ENCODE measurements around the gene EGFLAM. TPM values are rescaled to one million over a fixed set of nuclear protein-coding genes. Genes with fewer than 3 reads are reported as not detected.

Gene EGFLAM
- 0.33 TPM in 2 replicates for total RNA-seq (2021)
- long read RNA-seq: 0 reads

DNA sequence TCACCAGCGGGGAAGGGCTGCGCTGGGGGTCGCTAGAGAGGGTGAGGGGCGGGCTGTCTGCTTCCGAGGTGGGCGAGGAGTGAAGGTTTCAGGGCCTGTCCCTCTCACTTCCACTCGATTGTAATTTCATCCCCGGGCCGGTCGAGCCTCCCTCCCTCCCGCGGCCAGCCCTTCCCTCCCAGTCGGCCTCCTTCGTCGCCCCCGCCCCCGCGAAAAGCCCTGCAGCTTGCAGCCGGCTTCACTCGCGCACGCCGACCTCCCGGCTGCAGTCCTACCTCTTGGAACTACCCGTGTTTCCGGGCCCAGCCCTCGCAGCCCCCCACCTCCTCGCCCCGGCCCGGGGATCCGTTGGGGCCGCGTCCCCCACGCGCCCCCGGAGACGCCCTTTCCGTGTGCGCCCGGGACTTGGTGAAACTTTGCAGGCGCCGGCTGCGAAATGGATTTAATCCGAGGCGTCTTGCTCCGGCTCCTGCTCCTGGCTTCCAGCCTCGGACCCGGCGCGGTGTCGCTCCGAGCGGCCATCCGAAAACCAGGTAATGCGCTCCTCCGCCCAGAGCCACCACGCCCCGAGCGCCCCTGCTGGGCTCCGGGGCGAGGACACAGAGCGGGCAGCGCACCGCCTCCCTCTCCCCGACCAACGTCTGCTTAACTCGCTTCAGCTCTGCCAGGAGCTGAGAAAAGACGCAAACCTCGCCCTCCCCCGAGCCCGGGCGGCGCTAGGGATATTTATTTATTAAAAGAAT is at the start of gene EGFLAM:
EGFLAM (plus strand) TSS at position 241 of the 743 bp plus-strand sequence; CDS start at position 437, 196 bp downstream.
- Histone ChIP-seq H3K9ac (ENCODE audit: extremely low read depth, insufficient read length, low read length) (no peak within 1 kb of the TSS), H3K27me3 (ENCODE audit: insufficient read depth, low read length) (peaks cover 35% of the 10 kb centered on the region)

More for the DNA sequence above, at the start of gene EGFLAM:
- Mint-ChIP-seq H3K36me3 (ENCODE audit: insufficient read depth in 1 of 3, low read depth in 3 of 3) (peaks cover 0 to 3% (median 0%) of the 10 kb centered on the region in 3 experiments; a peak in 1 of 7 replicates), H3K27ac (no peak within 1 kb of the TSS), H3K4me1 (peaks cover 18 to 21% of the 10 kb centered on the region in 2 experiments), H3K27me3 (ENCODE audit: low read depth) (peaks cover 98% of the 10 kb centered on the region), H3K9me3 (no peaks in the 10 kb centered on the region; a peak in 2 of 5 replicates), H3K4me3 (peak within 1 kb of the TSS; percentile 67 to 84)
- Histone ChIP-seq H3K4me1 (ENCODE audit: insufficient read depth, low read length) (no peaks in the 10 kb centered on the region; the same call in 1 of the 2 replicates), H3K56ac (ENCODE audit: insufficient read length, low read depth, low read length) (no peak within 1 kb of the TSS), H3K9me3 (ENCODE audit: control insufficient read depth, low read depth, low read length) (no peaks in the 10 kb centered on the region), H3K4ac (ENCODE audit: low read depth, low read length) (no peak within 1 kb of the TSS), H3K27ac (ENCODE audit: insufficient read length, low read depth, low read length) (no peak within 1 kb of the TSS), H4K5ac (ENCODE audit: insufficient read length, low read depth, low read length) (no peak within 1 kb of the TSS), H2BK20ac (ENCODE audit: low read depth, low read length, poor library complexity, severe bottlenecking) (no peak within 1 kb of the TSS), H3K23me2 (ENCODE audit: insufficient read length, low read depth, low read length, poor library complexity, severe bottlenecking) (peaks cover 13% of the 10 kb centered on the region), H3K4me2 (ENCODE audit: insufficient read depth, insufficient read length, low read length) (peak within 1 kb of the TSS; percentile 97), H3K14ac (ENCODE audit: insufficient read depth, low read length) (no peak within 1 kb of the TSS; the same call in 1 of the 2 replicates), H3K79me1 (ENCODE audit: insufficient read depth, low read depth, low read length, poor library complexity, severe bottlenecking) (no peaks in the 10 kb centered on the region), H2BK120ac (ENCODE audit: low read depth, low read length, poor library complexity, severe bottlenecking) (no peak within 1 kb of the TSS), H3K18ac (ENCODE audit: insufficient read length, low read depth, low read length) (no peak within 1 kb of the TSS), H3K79me2 (ENCODE audit: insufficient read depth, low read length) (no peaks in the 10 kb centered on the region), H4K20me1 (ENCODE audit: control insufficient read depth, insufficient read depth, insufficient read length) (no peaks in the 10 kb centered on the region), H2AFZ (ENCODE audit: low read length) (no peak within 1 kb of the TSS), H3K23ac (ENCODE audit: insufficient read length, low read depth, low read length) (no peak within 1 kb of the TSS), H2AK5ac (ENCODE audit: insufficient read length, low read length) (no peak within 1 kb of the TSS), H3T11ph (ENCODE audit: low read length) (no peak within 1 kb of the TSS), H2BK12ac (ENCODE audit: insufficient read length, low read depth, low read length) (no peak within 1 kb of the TSS), H2BK15ac (ENCODE audit: low read depth, low read length) (no peak within 1 kb of the TSS), H2BK5ac (ENCODE audit: insufficient read length, low read length) (no peak within 1 kb of the TSS), H4K91ac (ENCODE audit: insufficient read length, low read depth, low read length) (no peak within 1 kb of the TSS), H4K8ac (replicated peaks; ENCODE audit: insufficient read length, low read depth, low read length) (no peak within 1 kb of the TSS)
- TF ChIP-seq, protein P1, sequence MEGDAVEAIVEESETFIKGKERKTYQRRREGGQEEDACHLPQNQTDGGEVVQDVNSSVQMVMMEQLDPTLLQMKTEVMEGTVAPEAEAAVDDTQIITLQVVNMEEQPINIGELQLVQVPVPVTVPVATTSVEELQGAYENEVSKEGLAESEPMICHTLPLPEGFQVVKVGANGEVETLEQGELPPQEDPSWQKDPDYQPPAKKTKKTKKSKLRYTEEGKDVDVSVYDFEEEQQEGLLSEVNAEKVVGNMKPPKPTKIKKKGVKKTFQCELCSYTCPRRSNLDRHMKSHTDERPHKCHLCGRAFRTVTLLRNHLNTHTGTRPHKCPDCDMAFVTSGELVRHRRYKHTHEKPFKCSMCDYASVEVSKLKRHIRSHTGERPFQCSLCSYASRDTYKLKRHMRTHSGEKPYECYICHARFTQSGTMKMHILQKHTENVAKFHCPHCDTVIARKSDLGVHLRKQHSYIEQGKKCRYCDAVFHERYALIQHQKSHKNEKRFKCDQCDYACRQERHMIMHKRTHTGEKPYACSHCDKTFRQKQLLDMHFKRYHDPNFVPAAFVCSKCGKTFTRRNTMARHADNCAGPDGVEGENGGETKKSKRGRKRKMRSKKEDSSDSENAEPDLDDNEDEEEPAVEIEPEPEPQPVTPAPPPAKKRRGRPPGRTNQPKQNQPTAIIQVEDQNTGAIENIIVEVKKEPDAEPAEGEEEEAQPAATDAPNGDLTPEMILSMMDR (conservative IDR thresholded peaks at IDR 0.05): peak; percentile 30; the same call in 1 of the 3 replicates
- WGBS (ENCODE audit: extremely low coverage, insufficient read length, low lambda C conversion rate): no CpG with 5 or more reads among the region's 73 CpGs
- DNase-seq: peak; percentile 75
